Activated CD4-positive, alpha-beta T cell treated with anti-CD3 and anti-CD28 coated beads, Interleukin-2, Interleukin-4, amounts not matched to agents 100 ng/mL and 50 ng/mL, durations not matched to agents 16 hours and 8 hours (primary cell): ENCODE measurements around the gene LRRC42.

ENCODE experiments used
- DNase-seq: peaks from one replicate; pipeline ENCODE4 v3.0.0-alpha.2; 2020; ENCODE audit warnings: low spot score

The LRRC42 gene

DNA sequence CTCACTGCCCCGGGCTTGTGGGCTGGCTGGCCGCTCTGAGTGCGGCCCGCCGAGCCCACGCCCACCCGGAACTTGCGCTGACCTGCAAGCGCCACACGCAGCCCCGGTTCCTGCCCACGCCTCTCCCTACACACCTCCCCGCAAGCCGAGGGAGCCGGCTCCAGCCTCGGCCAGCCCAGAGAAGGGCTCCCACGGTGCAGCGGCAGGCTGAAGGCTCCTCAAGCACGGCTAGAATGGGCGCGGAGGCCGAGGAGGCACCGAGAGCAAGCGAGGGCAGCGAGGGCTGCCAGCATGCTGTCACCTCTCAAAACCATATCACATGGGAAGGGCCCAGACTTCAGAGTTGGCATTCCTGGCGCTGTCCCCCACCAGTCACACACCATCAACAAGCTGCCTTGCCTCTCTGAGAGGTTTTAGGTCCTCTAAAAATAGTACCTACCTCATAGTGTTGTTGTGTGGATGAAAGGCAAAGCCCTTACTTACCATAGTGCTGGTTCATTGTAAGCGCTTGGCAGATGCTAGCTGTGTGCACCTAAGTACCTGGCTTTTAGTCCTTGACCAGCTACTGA lies 58.4 kb downstream of the LRRC42 start:
- no peak for DNase-seq

DNA sequence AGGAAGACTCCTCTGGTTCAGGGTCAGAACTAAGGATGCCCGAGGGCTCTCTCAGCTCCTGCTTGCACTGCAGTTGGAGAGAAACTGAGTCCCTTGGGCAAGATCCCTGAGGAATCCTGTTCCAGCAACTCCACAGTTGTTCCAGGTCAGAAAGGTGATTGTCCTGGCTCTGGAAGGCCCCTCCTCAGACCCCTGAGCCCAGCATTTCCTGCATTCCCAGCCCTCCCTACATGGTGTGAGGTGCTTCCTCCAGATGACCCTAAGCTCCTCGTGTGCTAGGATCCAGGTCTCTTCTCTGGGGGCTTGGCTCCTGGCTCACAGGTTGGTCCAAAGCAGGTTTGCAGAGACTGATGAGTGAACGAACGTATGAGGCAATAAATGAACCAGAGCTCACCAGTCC lies 60.4 kb downstream of the LRRC42 start:
- no peak for DNase-seq

GRCh38 chr1:54007613-54008012 lies 61.5 kb downstream of the LRRC42 start:
- no peak for DNase-seq

- DNase-seq: no peak
Observed at GRCh38 chr1:54008876-54009275, 62.7 kb downstream of the LRRC42 start.

GRCh38 chr1:54009406-54009805 lies 63.3 kb downstream of the LRRC42 start:
- DNase-seq: no peak

- DNase-seq: no peak
Observed at GRCh38 chr1:54010415-54011117, 64.4 kb downstream of the LRRC42 start.

DNA sequence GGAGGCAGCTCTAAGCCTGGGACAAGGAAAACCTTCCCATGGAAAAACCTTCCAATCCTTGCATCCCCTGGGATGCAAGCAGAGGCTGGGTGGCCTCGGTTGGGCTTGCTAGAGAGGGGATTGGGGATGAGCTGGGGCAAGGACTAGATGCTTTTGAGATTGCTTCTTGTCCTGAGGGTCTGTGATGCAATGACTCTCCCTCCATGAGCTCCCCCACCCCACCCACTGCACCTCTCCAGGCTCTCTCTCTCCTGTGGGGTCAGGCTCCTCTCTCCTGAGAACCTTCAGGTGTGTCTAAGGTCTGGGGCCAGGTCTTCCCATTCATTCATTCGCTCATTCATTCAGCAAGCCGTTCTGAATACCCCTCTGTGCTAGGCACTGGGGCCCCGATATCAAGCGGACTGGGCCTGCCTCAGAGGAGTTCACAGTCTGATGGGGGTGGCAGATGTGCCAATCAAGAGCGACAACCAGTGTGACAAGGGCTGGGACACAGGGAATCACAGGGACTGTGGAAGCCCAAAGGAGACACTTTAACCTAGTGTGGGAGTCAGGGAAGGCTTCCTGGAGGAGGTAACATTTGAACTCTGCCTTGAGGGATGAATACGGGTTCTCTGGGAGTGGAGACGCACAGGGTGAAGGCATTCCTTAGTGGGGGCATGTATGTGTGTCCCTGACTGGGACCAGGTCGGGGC lies 65.3 kb downstream of the LRRC42 start:
- no peak for DNase-seq

DNA sequence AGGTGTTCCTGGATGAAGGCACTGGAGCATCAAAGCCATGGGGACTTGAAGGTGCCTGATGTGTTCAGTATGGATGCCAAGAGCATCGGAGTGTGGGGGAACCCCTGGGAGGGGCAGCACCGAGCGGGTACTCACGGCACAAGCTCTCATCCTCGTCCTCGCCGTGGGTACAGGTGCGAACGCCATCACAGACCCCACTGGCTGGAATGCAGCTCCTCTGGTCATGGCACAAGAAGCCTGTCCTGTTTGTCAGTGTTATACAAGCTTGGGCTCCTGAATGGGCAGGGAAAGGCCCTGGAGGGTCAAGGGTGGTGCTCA lies 65.8 kb downstream of the LRRC42 start:
- DNase-seq: no peak

GRCh38 chr1:54012863-54013262 lies 66.7 kb downstream of the LRRC42 start:
- DNase-seq: no peak

DNA sequence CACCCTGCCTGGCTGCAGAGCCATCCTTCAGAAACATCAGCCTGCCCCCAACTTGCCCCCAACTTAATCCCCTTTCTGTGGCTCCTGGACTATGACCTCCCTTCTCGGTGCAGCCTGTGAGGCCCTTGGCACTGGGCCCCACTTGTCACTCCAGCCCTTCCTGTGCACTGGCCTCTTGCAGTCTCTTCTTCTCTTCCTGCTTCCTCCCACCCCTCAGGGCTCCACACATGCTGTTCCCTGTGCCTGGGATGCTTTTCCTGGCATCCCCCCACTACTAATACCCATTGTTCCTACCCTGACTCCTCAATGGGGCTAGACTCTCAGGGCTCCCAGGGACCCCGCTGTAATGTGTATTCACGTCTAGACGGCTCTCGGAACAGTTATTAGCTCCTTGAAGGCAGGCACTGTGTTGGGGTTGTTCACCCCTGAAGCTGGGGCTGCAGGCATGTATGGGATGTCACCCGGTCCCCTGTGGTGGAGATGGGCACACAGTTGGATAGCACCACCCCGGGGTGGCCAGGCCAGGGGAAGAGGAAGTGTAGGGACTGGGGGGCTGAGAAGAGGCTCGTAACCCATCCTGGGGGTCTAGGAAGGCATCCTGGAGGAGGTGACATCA lies 67.4 kb downstream of the LRRC42 start:
- DNase-seq: no peak

GRCh38 chr1:54014009-54014629 lies 68.0 kb downstream of the LRRC42 start:
- DNase-seq: no peak

GRCh38 chr1:54016343-54017282 lies 70.5 kb downstream of the LRRC42 start:
- no peak for DNase-seq
